ENCODE data around the gene BLTP2.

DNA sequence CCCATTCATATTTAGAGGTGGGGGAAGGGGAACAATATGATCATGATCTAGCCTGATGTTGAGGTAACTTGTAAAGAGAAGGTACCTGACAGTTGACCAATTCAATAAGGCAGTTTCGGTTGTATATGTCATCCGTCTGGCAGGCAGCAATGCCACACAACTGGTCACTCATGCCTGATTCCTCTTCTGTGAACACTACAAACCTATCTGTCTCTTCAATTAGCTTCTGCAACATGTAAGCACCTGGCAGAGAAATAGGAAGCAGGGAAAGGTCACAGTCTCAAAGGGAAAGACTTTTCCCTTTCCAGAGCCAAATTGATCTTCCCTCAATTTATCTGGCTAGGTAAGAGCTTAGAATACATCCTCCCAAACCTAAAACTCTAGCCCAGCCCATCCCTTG, 20.8 kb downstream of the BLTP2 start:
- TF ChIP-seq, protein P1, sequence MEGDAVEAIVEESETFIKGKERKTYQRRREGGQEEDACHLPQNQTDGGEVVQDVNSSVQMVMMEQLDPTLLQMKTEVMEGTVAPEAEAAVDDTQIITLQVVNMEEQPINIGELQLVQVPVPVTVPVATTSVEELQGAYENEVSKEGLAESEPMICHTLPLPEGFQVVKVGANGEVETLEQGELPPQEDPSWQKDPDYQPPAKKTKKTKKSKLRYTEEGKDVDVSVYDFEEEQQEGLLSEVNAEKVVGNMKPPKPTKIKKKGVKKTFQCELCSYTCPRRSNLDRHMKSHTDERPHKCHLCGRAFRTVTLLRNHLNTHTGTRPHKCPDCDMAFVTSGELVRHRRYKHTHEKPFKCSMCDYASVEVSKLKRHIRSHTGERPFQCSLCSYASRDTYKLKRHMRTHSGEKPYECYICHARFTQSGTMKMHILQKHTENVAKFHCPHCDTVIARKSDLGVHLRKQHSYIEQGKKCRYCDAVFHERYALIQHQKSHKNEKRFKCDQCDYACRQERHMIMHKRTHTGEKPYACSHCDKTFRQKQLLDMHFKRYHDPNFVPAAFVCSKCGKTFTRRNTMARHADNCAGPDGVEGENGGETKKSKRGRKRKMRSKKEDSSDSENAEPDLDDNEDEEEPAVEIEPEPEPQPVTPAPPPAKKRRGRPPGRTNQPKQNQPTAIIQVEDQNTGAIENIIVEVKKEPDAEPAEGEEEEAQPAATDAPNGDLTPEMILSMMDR (tag by site-specific recombination; IDR thresholded peaks at IDR 0.05) = no peak
- no peak for TF ChIP-seq ZNF792 (tag by site-specific recombination; IDR thresholded peaks at IDR 0.05)
- TF ChIP-seq ZNF146 (tag by site-specific recombination; IDR thresholded peaks at IDR 0.05) = no peak
- TF ChIP-seq TCF7L2 (IDR thresholded peaks at IDR 0.05; ENCODE audit: borderline replicate concordance, low read depth, low read length) = no peak
- TF ChIP-seq ZNF658 (tag by site-specific recombination; IDR thresholded peaks at IDR 0.05) = no peak
- TF ChIP-seq, protein P2, sequence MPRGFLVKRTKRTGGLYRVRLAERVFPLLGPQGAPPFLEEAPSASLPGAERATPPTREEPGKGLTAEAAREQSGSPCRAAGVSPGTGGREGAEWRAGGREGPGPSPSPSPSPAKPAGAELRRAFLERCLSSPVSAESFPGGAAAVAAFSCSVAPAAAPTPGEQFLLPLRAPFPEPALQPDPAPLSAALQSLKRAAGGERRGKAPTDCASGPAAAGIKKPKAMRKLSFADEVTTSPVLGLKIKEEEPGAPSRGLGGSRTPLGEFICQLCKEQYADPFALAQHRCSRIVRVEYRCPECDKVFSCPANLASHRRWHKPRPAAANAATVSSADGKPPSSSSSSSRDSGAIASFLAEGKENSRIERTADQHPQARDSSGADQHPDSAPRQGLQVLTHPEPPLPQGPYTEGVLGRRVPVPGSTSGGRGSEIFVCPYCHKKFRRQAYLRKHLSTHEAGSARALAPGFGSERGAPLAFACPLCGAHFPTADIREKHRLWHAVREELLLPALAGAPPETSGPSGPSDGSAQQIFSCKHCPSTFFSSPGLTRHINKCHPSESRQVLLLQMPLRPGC (tag by site-specific recombination; IDR thresholded peaks at IDR 0.05) = no peak
- TF ChIP-seq ZNF324 (tag by site-specific recombination; IDR thresholded peaks at IDR 0.05) = no peak
- TF ChIP-seq, protein P3, sequence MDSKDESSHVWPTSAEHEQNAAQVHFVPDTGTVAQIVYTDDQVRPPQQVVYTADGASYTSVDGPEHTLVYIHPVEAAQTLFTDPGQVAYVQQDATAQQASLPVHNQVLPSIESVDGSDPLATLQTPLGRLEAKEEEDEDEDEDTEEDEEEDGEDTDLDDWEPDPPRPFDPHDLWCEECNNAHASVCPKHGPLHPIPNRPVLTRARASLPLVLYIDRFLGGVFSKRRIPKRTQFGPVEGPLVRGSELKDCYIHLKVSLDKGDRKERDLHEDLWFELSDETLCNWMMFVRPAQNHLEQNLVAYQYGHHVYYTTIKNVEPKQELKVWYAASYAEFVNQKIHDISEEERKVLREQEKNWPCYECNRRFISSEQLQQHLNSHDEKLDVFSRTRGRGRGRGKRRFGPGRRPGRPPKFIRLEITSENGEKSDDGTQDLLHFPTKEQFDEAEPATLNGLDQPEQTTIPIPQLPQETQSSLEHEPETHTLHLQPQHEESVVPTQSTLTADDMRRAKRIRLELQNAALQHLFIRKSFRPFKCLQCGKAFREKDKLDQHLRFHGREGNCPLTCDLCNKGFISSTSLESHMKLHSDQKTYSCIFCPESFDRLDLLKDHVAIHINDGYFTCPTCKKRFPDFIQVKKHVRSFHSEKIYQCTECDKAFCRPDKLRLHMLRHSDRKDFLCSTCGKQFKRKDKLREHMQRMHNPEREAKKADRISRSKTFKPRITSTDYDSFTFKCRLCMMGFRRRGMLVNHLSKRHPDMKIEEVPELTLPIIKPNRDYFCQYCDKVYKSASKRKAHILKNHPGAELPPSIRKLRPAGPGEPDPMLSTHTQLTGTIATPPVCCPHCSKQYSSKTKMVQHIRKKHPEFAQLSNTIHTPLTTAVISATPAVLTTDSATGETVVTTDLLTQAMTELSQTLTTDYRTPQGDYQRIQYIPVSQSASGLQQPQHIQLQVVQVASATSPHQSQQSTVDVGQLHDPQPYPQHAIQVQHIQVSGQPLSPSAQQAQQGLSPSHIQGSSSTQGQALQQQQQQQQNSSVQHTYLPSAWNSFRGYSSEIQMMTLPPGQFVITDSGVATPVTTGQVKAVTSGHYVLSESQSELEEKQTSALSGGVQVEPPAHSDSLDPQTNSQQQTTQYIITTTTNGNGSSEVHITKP (tag by site-specific recombination; IDR thresholded peaks at IDR 0.05) = no peak
- TF ChIP-seq EGR2 (tag by site-specific recombination; IDR thresholded peaks at IDR 0.05; ENCODE audit: low read depth) = no peak
- TF ChIP-seq, protein P4, sequence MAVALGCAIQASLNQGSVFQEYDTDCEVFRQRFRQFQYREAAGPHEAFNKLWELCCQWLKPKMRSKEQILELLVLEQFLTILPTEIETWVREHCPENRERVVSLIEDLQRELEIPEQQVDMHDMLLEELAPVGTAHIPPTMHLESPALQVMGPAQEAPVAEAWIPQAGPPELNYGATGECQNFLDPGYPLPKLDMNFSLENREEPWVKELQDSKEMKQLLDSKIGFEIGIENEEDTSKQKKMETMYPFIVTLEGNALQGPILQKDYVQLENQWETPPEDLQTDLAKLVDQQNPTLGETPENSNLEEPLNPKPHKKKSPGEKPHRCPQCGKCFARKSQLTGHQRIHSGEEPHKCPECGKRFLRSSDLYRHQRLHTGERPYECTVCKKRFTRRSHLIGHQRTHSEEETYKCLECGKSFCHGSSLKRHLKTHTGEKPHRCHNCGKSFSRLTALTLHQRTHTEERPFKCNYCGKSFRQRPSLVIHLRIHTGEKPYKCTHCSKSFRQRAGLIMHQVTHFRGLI (tag by site-specific recombination; IDR thresholded peaks at IDR 0.05) = no peak
- no peak for TF ChIP-seq ZNF175 (tag by site-specific recombination; IDR thresholded peaks at IDR 0.05)
- TF ChIP-seq, protein P5, sequence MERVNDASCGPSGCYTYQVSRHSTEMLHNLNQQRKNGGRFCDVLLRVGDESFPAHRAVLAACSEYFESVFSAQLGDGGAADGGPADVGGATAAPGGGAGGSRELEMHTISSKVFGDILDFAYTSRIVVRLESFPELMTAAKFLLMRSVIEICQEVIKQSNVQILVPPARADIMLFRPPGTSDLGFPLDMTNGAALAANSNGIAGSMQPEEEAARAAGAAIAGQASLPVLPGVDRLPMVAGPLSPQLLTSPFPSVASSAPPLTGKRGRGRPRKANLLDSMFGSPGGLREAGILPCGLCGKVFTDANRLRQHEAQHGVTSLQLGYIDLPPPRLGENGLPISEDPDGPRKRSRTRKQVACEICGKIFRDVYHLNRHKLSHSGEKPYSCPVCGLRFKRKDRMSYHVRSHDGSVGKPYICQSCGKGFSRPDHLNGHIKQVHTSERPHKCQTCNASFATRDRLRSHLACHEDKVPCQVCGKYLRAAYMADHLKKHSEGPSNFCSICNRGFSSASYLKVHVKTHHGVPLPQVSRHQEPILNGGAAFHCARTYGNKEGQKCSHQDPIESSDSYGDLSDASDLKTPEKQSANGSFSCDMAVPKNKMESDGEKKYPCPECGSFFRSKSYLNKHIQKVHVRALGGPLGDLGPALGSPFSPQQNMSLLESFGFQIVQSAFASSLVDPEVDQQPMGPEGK (tag by site-specific recombination; IDR thresholded peaks at IDR 0.05) = no peak
